Endothelial cell of umbilical vein (primary cell): ENCODE results near the gene C6orf136. TPM values are rescaled to one million over a fixed set of nuclear protein-coding genes. Genes with fewer than 3 reads are reported as not detected.

Experiments used
- BruUV-seq: library from RNA; stranded (reverse); fragments of 400-500 nt; replicated peaks from 2 replicates; lab custom pipeline; 2021; lab: Mats Ljungman, UMichigan
- CTCF ChIA-PET: fragments of 300-600, 350-600 bp; sonication (Branson Sonifier 250); formaldehyde crosslinking; loops from one replicate; lab custom pipeline; 2021; ENCODE audit warnings: antibody characterized with exemption, inconsistent platforms; lab: Charles Lee
- POLR2A ChIA-PET: fragments of 300-600, 350-600 bp; sonication (Branson Sonifier 250); formaldehyde crosslinking; loops from one replicate; lab custom pipeline; 2021; ENCODE audit warnings: antibody characterized with exemption, inconsistent platforms; lab: Charles Lee
- DNase-seq: peaks from one replicate; pipeline ENCODE4 v3.0.0-alpha.2; 2011; ENCODE audit warnings: low read depth, low spot score
- FAIRE-seq: peaks from 2 replicates; lab custom pipeline; 2011; peaks lifted over from hg19 to GRCh38; lab: Jason Lieb, UNC
- H2AFZ ChIP-seq: 2 replicates; pipeline ENCODE4 v1.6.0; 2012; ENCODE audit warnings: low read depth, low read length, control low read depth, inconsistent platforms
- H3K27ac ChIP-seq: 2 replicates; pipeline ENCODE4 v1.5.1; 2011; ENCODE audit warnings: low read depth, mild to moderate bottlenecking, control low read depth, low read length, moderate library complexity; ENCODE audit not compliant: insufficient read depth
- H3K27me3 ChIP-seq, 2 experiments: 2 replicates each; pipeline versions ENCODE4 v1.6.0 to v1.6.1; 2011; ENCODE audit warnings: low read length in 2 of 2, mixed read lengths in 1 of 2; ENCODE audit not compliant: control insufficient read depth in 2 of 2, insufficient read depth in 2 of 2
- H3K36me3 ChIP-seq, 2 experiments: 2 replicates in 1 of 2; 3 replicates in 1 of 2; pipeline ENCODE4 v1.5.1; 2011; ENCODE audit warnings: low read length in 2 of 2, mild to moderate bottlenecking in 1 of 2, moderate library complexity in 1 of 2; ENCODE audit not compliant: control insufficient read depth in 2 of 2, insufficient read depth in 2 of 2; ENCODE audit errors: extremely low read depth in 1 of 2
- H3K4me1 ChIP-seq: 3 replicates; pipeline ENCODE4 v1.5.1; 2011; ENCODE audit warnings: mild to moderate bottlenecking, low read length; ENCODE audit not compliant: control insufficient read depth, insufficient read depth; ENCODE audit errors: extremely low read depth
- H3K4me2 ChIP-seq: 2 replicates; pipeline ENCODE4 v1.6.1; 2011; ENCODE audit warnings: low read length, control low read depth, mixed read lengths; ENCODE audit not compliant: insufficient read depth
- H3K4me3 ChIP-seq, 3 experiments: fragments of 200-600 bp in 1 of 3; sonication (generic), shearing (Covaris generic) in 1 of 3; replicated peaks in 1 of 3; 2 replicates each; pipeline ENCODE4 v1.5.1; 2011 to 2016; ENCODE audit warnings: control low read depth in 3 of 3, low read length in 3 of 3, mild to moderate bottlenecking in 2 of 3, inconsistent platforms in 1 of 3, low read depth in 1 of 3, moderate library complexity in 1 of 3; ENCODE audit not compliant: insufficient read depth in 1 of 3
- H3K79me2 ChIP-seq: 2 replicates; pipeline ENCODE4 v1.6.0; 2012; ENCODE audit warnings: low read length, inconsistent platforms; ENCODE audit not compliant: control insufficient read depth, insufficient read depth
- H3K9ac ChIP-seq: replicated peaks from 2 replicates; pipeline ENCODE3; 2011; ENCODE audit warnings: low read length, control low read depth; ENCODE audit not compliant: insufficient read depth; ENCODE audit errors: extremely low read depth
- H3K9me1 ChIP-seq: replicated peaks from 3 replicates; pipeline ENCODE4 v1.6.0; 2011; ENCODE audit warnings: mild to moderate bottlenecking, low read length; ENCODE audit not compliant: control insufficient read depth, insufficient read depth; ENCODE audit errors: extremely low read depth
- H3K9me3 ChIP-seq: replicated peaks from 2 replicates; pipeline ENCODE4 v1.5.1; 2012; ENCODE audit warnings: low read length, inconsistent platforms; ENCODE audit not compliant: control insufficient read depth, insufficient read depth
- H4K20me1 ChIP-seq: replicated peaks from 2 replicates; pipeline ENCODE3; 2011; ENCODE audit warnings: mild to moderate bottlenecking, low read length; ENCODE audit not compliant: control insufficient read depth, insufficient read depth; ENCODE audit errors: extremely low read depth
- EZH2 ChIP-seq: IDR thresholded peaks from 2 replicates; pipeline ENCODE4 v1.6.1; 2012; ENCODE audit warnings: borderline replicate concordance, low read depth, mild to moderate bottlenecking, moderate library complexity, low read length, inconsistent platforms; ENCODE audit not compliant: severe bottlenecking
- FOS ChIP-seq: IDR thresholded peaks from 2 replicates; pipeline ENCODE4 v1.6.1; 2011; ENCODE audit warnings: mild to moderate bottlenecking, low read length, moderate library complexity, borderline replicate concordance; ENCODE audit not compliant: insufficient read depth
- GATA2 ChIP-seq: IDR thresholded peaks from 2 replicates; pipeline ENCODE4 v1.7.0; 2011; ENCODE audit warnings: low read depth, mild to moderate bottlenecking, moderate library complexity, mixed read lengths, low read length; ENCODE audit not compliant: insufficient read length, insufficient read depth
- JUN ChIP-seq: IDR thresholded peaks from 2 replicates; pipeline ENCODE4 v1.6.1; 2011; ENCODE audit warnings: borderline replicate concordance, low read depth; ENCODE audit not compliant: insufficient read length, insufficient read depth
- MYC ChIP-seq: IDR thresholded peaks from one replicate; pipeline ENCODE4 v1.6.1; 2011; ENCODE audit warnings: mild to moderate bottlenecking, low read depth, low read length
- POLR2A ChIP-seq: IDR thresholded peaks from 2 replicates; pipeline ENCODE4 v1.6.1; 2012; ENCODE audit warnings: low read depth, mild to moderate bottlenecking, control low read depth, low read length
- POLR2AphosphoS5 ChIP-seq: IDR thresholded peaks from 2 replicates; pipeline ENCODE4 v1.6.1; 2012; ENCODE audit warnings: low read depth, mild to moderate bottlenecking, control low read depth, low read length, moderate library complexity; ENCODE audit not compliant: insufficient read depth
- dilution Hi-C: fragments of 300-500 bp; cut with MboI; formaldehyde crosslinking; loops from one replicate; pipeline ENCODE4 v1.15.0; 2019; ENCODE audit warnings: low sequenced_read_pairs; ENCODE audit not compliant: extremely low pct_ligation_motif_present
- intact Hi-C: fragments of 100-400 bp; cut with micrococcal nuclease; formaldehyde crosslinking; loops from one replicate; pipeline ENCODE4 v1.10.0; 2022
- polyA plus RNA-seq, 4 experiments: library from polyadenylated mRNA; depleted of rRNA in 3 of 4; stranded (reverse) in 3 of 4; unstranded in 1 of 4; fragments of >200 nt; gene quantifications; 2 replicates each; pipeline versions ENCODE4 v1.2.1 to v1.2.3, GENCODE V29; 2011 to 2012; ENCODE audit warnings: missing spikeins in 1 of 4
- total RNA-seq: library from RNA; stranded (reverse); gene quantifications from 2 replicates; pipeline ENCODE4 v1.2.3, GENCODE V29; 2021
- TF ChIP-seq, protein P1 (sequence below), 2 donors: IDR thresholded peaks; 1 replicate in 1 of 2; 2 replicates in 1 of 2; pipeline ENCODE4 v1.5.1; 2011; ENCODE audit warnings: low read length in 2 of 2, mild to moderate bottlenecking in 2 of 2, moderate library complexity in 2 of 2, control low read depth in 1 of 2, inconsistent platforms in 1 of 2, low read depth in 1 of 2; ENCODE audit not compliant: insufficient read depth in 1 of 2; ENCODE audit errors: extremely low read depth in 1 of 2
- TF ChIP-seq, protein P2 (sequence below): IDR thresholded peaks from 2 replicates; pipeline ENCODE4 v1.6.1; 2011; ENCODE audit not compliant: insufficient read depth, insufficient read length

C6orf136 gene
- total and polyA plus RNA-seq, 2 donors (not counting 3 experiments of a cell fraction or from before 2014, with no cell fraction given): 19.1 to 21.0 TPM

DNA sequence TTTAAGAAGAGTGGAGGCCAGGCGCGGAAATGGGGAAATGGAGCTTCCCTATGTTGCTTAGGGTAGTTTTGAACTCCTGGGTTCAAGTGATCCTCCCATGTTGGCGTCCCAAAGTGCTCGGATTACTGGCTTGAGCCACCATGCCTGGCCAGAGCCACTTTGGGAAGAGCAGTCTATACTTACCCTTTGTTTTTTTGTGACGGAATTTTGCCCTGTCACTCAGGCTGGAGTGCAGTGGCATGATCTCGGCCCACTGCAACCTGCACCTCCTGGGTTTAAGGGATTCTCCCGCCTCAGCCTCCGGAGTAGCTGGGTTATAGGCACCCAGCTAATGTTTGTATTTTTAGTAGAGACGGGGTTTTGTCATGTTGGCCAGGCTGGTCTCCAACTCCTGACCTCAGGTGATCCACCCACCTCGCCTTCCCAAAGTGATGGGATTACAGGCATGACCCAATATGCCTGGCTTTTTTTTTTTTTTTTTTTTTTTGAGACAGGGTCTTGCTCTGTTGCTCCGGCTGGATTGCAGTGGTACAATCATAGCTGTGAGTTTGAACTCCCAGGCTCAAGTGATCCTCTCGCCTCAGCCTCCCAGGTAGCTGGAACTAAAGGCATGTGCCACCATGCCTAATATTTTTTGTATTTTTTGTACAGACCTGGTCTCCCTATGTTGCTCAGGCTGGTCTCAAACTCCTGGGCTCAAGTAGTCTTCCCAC, 47.9 kb upstream of the C6orf136 start:
- DNase-seq: no peak
- no peak for TF ChIP-seq FOS
- TF ChIP-seq GATA2: no peak
- TF ChIP-seq JUN: no peak
- no peak for TF ChIP-seq POLR2AphosphoS5
- TF ChIP-seq, protein P1, sequence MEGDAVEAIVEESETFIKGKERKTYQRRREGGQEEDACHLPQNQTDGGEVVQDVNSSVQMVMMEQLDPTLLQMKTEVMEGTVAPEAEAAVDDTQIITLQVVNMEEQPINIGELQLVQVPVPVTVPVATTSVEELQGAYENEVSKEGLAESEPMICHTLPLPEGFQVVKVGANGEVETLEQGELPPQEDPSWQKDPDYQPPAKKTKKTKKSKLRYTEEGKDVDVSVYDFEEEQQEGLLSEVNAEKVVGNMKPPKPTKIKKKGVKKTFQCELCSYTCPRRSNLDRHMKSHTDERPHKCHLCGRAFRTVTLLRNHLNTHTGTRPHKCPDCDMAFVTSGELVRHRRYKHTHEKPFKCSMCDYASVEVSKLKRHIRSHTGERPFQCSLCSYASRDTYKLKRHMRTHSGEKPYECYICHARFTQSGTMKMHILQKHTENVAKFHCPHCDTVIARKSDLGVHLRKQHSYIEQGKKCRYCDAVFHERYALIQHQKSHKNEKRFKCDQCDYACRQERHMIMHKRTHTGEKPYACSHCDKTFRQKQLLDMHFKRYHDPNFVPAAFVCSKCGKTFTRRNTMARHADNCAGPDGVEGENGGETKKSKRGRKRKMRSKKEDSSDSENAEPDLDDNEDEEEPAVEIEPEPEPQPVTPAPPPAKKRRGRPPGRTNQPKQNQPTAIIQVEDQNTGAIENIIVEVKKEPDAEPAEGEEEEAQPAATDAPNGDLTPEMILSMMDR (IDR thresholded peaks at IDR 0.05; ENCODE audit: extremely low read depth in 1 of 2, insufficient read depth in 1 of 2, low read depth in 1 of 2, low read length in 2 of 2): no peak
- TF ChIP-seq EZH2: no peak
- TF ChIP-seq, protein P2, sequence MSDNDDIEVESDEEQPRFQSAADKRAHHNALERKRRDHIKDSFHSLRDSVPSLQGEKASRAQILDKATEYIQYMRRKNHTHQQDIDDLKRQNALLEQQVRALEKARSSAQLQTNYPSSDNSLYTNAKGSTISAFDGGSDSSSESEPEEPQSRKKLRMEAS: no peak
- no peak for TF ChIP-seq MYC
- no peak for TF ChIP-seq POLR2A
- Histone ChIP-seq H3K9ac (no peak overlapping the region), H3K9me3 (no peaks in the 10 kb centered on the region), H2AFZ (no peak overlapping the region), H3K79me2 (no peaks in the 10 kb centered on the region), H3K27ac (no peak overlapping the region), H3K4me1 (peaks cover 8% of the 10 kb centered on the region), H3K4me3 (no peak overlapping the region), H3K9me1 (no peaks in the 10 kb centered on the region), H4K20me1 (no peaks in the 10 kb centered on the region), H3K27me3 (no peaks in the 10 kb centered on the region), H3K36me3 (peaks cover 25 to 37% of the 10 kb centered on the region in 2 experiments), H3K4me2 (no peak overlapping the region)
- ChIA-PET POLR2A (interaction anchor here (0.7 to 6.2 kb wide), 2 partner anchors 15 to 50 kb away, joined by 4 to 63 read pairs; no protein-coding TSS in a partner anchor), CTCF (interaction anchor here (1.1 to 8.8 kb wide), 8 partner anchors 9 to 488 kb away, joined by 3 to 149 read pairs (median 20); no protein-coding TSS in a partner anchor)
- dilution Hi-C loops (no loop called here), intact Hi-C loops (no loop called here)
- no TSS peak for BruUV-seq
- peak; percentile 60 for FAIRE-seq
